ENCODE data around the gene PPP2R2C. TPM values are rescaled to one million over a fixed set of nuclear protein-coding genes. Genes with fewer than 3 reads are reported as not detected.

Gene PPP2R2C
- total and polyA plus RNA-seq, 10 of the 15 experiments (the other 5 are each of a cell fraction or from before 2014, with no cell fraction given) = 0.13 to 0.15 TPM; not detected in 8

- TF ChIP-seq BCLAF1 (IDR thresholded peaks at IDR 0.05) (no peak), POU2F2 (IDR thresholded peaks at IDR 0.05; ENCODE audit: borderline replicate concordance, low read depth, low read length) (no peak), ELK1 (IDR thresholded peaks at IDR 0.05; ENCODE audit: low read depth, low read length) (no peak), EED (IDR thresholded peaks at IDR 0.05; ENCODE audit: low read depth) (no peak), CBX3 (IDR thresholded peaks at IDR 0.05; ENCODE audit: borderline replicate concordance, low read depth) (no peak)
These were observed 45.6 kb downstream of the PPP2R2C start (continued) for GRCh38 chr4:6426571-6427438.

- DNase-seq (ENCODE audit: low read depth, low spot score) (no peak), FAIRE-seq (no peak), ATAC-seq (no peak)
- CTCF ChIA-PET = interaction anchor here (1.3 kb wide), 1 partner anchor 82 kb away, joined by 4 read pairs; no protein-coding TSS in a partner anchor
- Histone ChIP-seq H3K27me3 (replicated peaks in 1 of 2; ENCODE audit: control insufficient read depth in 2 of 2, insufficient read depth in 2 of 2, low read length in 1 of 2) (no peaks in the 10 kb centered on the region), H3K9me3 (replicated peaks; ENCODE audit: control insufficient read depth, insufficient read depth, low read length) (no peaks in the 10 kb centered on the region; the same call in 2 of the 3 replicates), H3K27ac (ENCODE audit: control insufficient read depth, insufficient read depth) (no peak overlapping the region), H3K4me3 (no peak overlapping the region), H4K20me1 (ENCODE audit: control insufficient read depth, insufficient read depth) (no peaks in the 10 kb centered on the region), H3K4me1 (ENCODE audit: control insufficient read depth, insufficient read depth, low read length) (peaks cover 18% of the 10 kb centered on the region), H3K79me2 (ENCODE audit: control insufficient read depth, insufficient read depth, low read length) (no peaks in the 10 kb centered on the region), H3K9ac (ENCODE audit: control insufficient read depth, insufficient read depth, low read length) (no peak overlapping the region), H2AFZ (ENCODE audit: control insufficient read depth, low read depth, low read length) (no peak overlapping the region), H3K4me2 (ENCODE audit: control insufficient read depth, insufficient read depth) (no peak overlapping the region), H3K36me3 (ENCODE audit: control insufficient read depth in 2 of 2, insufficient read depth in 2 of 2, low read length in 1 of 2) (no peaks in the 10 kb centered on the region)
- intact Hi-C loops (cut with micrococcal nuclease; ENCODE audit: unreplicated experiment) (no loop called here), in situ Hi-C loops (cut with MboI) (no loop called here)
- SMC1A ChIA-PET (ENCODE audit: uncharacterized antibody, unreplicated experiment) = no interaction called here
- WGBS (ENCODE audit: insufficient coverage, insufficient replicate concordance, low lambda C conversion rate, missing lambda C conversion rate) = 72% methylated on average over 11 of the region's 11 CpGs
- TF ChIP-seq PAX8 (IDR thresholded peaks at IDR 0.05) (no peak), SMAD5 (IDR thresholded peaks at IDR 0.05; ENCODE audit: low read depth) (no peak), CEBPZ (IDR thresholded peaks at IDR 0.05; ENCODE audit: low read depth, low read length) (no peak), RELA (IDR thresholded peaks at IDR 0.05; ENCODE audit: borderline replicate concordance, partially characterized antibody) (no peak)
- POLR2A ChIA-PET = no interaction called here
- RAD21 ChIA-PET (ENCODE audit: unreplicated experiment) = interaction anchor here (1.1 kb wide), 1 partner anchor 208 kb away, joined by 4 read pairs; no protein-coding TSS in a partner anchor
- BruUV-seq (replicated peaks) = no TSS peak
These were observed 46.5 kb downstream of the PPP2R2C start for GRCh38 chr4:6425911-6426310.

All from GM12878 (cell line).